ENCODE data around the gene TPCN2.

The TPCN2 gene

DNA sequence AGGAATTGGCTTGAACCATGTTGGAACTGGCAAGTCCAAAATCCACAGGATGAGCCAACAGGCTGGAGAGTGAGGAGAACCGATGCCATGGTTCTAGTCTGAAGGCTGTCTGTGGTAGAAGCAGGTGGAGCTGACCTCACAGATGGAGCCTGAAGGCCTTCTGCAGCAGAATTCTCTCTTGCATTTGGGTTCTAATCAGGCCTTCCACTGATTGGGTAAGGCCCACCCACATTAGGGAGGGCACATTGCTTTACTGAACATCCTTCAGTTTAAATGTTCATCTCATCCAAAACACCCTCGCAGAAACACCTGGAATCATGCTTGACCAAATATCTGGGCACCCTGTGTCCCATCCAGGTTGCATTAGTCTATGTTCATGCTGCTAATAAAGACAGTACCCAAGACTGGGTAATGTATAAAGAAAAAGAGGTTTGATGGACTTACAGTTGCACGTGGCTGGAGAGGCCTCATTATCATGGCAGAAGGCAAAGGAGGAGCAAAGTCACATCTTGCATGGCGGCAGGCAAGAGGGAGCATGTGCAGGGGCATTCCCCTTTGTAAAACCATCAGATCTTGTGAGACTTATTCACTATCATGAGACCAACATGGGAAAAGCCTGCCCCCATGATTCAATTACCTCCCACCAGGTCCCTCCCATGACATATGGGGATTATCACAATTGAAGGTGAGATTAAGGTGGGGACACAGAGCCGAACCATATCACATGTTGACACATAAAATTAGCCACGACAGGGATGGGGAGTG, 122.9 kb downstream of the TPCN2 start:
- no peak for DNase-seq

DNA sequence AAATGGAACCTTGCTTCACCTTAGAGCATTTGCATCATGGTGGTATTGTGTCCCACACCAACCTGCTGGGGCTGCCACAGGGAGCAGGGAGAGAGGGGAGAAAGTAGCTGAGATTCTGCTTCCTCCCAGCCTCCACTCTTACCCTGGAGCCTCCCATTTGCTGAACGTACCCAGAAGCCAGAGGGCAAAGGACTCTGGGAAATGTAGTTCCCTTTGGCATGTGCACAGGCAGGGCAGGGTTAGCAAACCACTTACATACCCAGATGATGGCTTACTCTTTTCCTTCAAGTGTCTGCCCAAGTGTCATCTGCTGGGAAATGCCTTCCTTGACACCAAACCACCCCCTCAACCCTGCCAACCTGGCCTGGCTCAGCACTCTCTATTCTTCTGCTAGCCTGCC, 123.9 kb downstream of the TPCN2 start:
- no peak for DNase-seq

DNA sequence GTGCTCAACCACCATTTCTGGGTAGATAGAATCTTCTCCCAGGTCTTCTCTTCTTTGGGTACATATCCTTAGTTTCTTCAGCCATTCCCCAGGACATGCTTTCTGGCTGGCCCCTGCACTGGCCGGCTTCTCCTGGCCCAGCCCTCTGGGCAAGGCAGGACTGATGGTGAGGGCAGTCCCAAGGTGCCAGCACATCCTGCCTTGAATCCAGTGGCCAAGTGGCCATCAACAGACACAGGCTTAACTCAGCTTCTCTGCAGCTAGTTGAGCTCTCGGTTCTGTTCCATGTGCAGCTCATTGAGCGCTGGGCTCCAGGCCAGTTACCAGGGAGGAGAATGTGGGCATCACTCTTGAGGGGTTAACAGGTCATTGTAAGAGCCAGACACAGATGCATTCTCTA, 124.6 kb downstream of the TPCN2 start:
- DNase-seq = no peak

DNA sequence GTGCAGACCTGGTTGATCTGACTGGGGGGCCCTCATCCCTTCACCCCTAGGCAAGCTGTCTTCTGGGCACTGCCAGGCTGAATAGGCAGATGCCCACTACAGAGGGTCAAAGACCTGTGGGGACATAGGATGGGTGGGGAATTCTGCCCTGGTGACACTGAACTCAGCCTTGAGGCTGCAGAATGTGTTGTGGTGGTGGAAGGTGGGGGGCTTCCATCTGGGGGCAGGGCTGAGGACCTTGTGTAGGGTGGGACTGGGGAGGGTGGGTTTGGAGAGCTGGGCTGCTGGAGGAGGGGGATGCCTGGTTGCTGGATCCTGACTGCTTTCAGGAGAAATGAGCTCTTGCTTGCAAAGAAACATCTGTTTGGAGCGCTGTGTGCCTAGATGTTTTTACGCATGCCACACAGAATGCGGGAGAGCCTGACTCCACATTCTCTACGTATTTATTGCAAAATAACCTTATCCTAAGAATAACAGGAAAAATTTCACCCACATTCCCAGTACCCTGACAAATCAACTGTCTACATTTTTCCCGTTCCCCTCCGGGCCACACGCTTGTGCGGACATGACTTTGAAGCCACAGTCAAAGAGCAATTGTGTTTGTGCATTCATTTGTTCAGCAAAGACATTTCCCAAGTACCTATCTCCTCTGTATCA, 125.3 kb downstream of the TPCN2 start:
- no peak for DNase-seq

DNA sequence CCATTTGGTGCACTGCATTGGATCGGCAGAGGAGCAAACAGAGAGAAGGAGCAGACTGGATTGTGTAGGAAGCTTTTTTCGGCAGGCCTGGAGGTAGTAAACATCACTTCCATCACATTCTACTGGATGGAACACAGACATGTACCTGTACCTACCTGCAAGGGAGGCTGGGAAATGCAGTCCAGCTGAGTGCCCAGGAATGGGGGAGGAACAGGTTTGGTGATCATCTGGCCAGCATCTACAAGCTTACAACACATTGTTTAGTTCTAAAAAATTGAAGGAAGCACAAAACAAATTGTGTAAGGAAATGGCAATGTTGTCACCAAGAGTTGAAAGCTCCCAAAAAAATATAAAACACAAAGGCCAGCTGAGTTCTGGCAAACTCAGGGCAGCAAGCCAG, 126.1 kb downstream of the TPCN2 start:
- no peak for DNase-seq

DNA sequence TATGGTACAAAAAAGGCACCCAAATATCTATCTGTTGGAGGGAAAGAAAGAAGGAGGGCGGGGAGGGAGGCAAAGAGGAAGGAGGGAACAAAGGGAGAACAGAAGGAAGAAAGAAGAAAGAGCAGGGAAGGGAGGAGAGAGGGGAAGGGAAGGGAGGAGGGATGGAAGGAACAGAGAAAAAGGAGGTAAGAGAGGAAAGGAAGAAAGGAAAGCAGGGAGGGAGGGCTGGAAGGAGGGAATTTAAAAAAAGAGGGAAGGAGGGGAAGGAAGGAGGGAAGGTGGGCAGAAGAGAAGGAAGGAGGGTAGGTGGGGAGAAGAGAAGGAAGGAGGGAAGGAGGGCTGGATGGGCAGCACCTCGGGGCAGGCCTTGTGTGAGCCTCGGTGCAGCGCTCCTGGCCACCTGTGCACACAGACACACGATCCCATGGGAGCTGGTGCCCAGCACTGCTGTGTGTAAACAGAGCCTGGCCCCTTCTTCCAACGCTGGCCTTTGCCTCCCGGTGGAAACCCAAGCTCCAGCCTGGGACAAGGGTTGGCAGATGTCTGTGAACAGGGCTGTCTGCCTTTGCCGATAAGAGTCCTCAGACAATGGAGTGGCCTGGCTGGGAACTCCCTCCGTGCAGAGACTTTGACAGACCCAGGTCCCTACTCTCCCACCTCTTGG, 130.2 kb downstream of the TPCN2 start:
- DNase-seq = no peak

DNA sequence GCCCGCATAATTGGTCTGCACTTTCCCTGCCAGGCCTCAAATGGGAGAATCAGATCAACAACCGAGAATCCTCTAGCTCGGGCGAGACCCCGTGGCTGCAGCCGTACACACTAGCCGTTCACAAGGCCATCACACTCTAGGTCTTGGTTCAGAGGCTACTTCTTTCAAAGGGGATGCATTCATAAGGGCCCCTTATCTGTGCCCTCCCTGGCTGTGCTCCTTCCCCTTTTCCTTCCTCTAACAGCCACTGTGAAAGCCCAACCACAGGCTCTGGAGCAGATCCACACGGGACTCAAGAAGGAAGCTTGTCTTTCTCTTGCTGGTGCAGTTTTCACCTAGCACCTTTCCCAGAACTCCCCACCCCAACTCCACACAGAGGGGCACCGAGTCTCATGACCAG, 131.5 kb downstream of the TPCN2 start:
- DNase-seq = no peak

DNA sequence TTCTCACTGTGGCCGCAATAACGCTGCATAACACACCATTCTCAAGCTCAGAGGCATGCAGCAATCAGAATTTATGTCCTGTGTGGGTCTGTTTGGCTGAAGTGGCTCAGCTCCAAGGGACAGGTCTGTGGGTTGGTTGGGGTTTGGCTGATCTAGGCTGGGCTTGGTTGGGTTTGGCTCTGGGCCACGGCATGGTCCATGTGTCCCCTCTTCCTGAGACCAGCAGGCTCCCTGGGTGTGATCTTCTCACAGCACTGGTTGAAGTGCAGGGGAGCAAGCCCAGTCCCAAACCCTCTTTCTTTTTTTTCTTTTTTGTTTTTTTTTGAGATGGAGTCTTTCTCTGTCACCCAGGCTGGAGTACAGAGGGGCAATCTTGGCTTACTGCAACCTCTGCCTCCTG, 132.0 kb downstream of the TPCN2 start:
- no peak for DNase-seq

DNA sequence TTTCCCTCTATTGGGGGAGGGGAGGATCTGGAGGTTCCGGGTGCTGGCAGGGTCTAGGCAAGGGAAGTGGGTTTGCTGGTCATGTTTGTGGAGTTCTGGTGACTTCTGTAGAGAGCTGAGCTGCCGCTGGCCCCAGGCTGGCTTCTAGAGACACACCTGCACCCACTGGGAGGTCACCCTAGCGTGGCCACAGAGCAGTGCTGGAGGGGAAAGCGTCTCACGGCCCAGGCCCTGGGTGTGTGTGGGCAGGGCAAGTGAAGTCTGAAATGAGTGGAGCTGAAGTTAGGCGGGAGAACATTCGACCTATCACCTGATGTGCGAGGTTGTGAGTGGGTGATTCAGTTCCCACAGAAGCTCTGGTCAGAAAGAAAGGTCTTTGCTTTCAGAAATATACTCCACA, 134.9 kb downstream of the TPCN2 start:
- DNase-seq = no peak

All from NCI-H1930 (cell line).